ENCODE measurements around the gene COX7C. TPM values are rescaled to one million over a fixed set of nuclear protein-coding genes. Genes with fewer than 3 reads are reported as not detected.
"Not testable (repeated sequence)": the region's sequence is repeated elsewhere in the genome, so short reads cannot be mapped to it uniquely, and the experiment has no call there.

Gene COX7C
- total RNA-seq (2014; rRNA removed) = 568 and 659 TPM in 2 replicates
- percentile 100 among the genes with signal in this experiment for Bru-seq, nascent RNA
- BruChase-seq, experiment 1, labeled RNA remaining after a 6-hour chase = percentile 100 among the genes with signal in this experiment
- BruChase-seq, experiment 2, labeled RNA remaining after a 2-hour chase = percentile 99 among the genes with signal in this experiment
- long read RNA-seq, transcript COX7C-205 (3 exons, 369 nt) = minor isoform, 29 of 775 reads
- long read RNA-seq, transcript COX7C-201 (3 exons, 666 nt) = major isoform, 722 of 775 reads
- long read RNA-seq, partial matches to known transcripts = 12 of 775 reads
- long read RNA-seq, other reads (novel, unspliced or antisense) = 9 of 775 reads

GRCh38 chr5:86617756-86618576 lies at the start of gene COX7C:
Gene COX7C, plus strand, starts transcription at chr5:86617941. Its CDS starts 115 bp downstream, at chr5:86618056.
- peak within 1 kb of the TSS; percentile 91 for H3K4me3 ChIP-seq (ENCODE audit: low read length)
- peak within 1 kb of the TSS; percentile 93 for H3K9ac ChIP-seq (ENCODE audit: low read length)
- DNase-seq = peak; percentile 99
- BruUV-seq (replicated peaks) = TSS peak; percentile 71
- POLR2A ChIA-PET (ENCODE audit: unreplicated experiment) = no interaction called here
- peaks cover 9% of the 10 kb centered on the region for H3F3A ChIP-seq (ENCODE audit: low read length, unreplicated experiment)
- H2AFZ ChIP-seq (ENCODE audit: low read length) = peak within 1 kb of the TSS; percentile 94
- H3K36me3 ChIP-seq (ENCODE audit: low read depth, low read length) = peaks cover 30% of the 10 kb centered on the region
- TF ChIP-seq CTCF (conservative IDR thresholded peaks at IDR 0.05; ENCODE audit: low read depth, low read length) = no peak
- TF ChIP-seq EZH2phosphoT487 (IDR thresholded peaks at IDR 0.05; ENCODE audit: borderline replicate concordance, low read length) = no peak
- no peak for TF ChIP-seq EZH2 (IDR thresholded peaks at IDR 0.05; ENCODE audit: low read length, unreplicated experiment)
- H4K20me1 ChIP-seq (ENCODE audit: low read length) = 0 out of 2 replicates have a peak, but pooled peaks cover 5% of the 10 kb centered on the region
- no peaks in the 10 kb centered on the region for H3K9me3 ChIP-seq (ENCODE audit: low read length)
- H3K4me1 ChIP-seq (ENCODE audit: insufficient read depth, low read length) = peaks cover 10% of the 10 kb centered on the region
- peak within 1 kb of the TSS; percentile 96 for H3K4me2 ChIP-seq (ENCODE audit: low read length)
- H3K27ac ChIP-seq (ENCODE audit: low read length) = peak within 1 kb of the TSS; percentile 59
- H3K79me2 ChIP-seq (ENCODE audit: low read length) = peaks cover 25% of the 10 kb centered on the region
- ATAC-seq = peak; percentile 97
- no peaks in the 10 kb centered on the region for H3K27me3 ChIP-seq (ENCODE audit: low read length)
- CTCF ChIA-PET = no interaction called here
- intact Hi-C loops (cut with micrococcal nuclease) = loop anchor here (5.0 kb wide), 2 partner anchors 199 to 349 kb away; no protein-coding TSS in a partner anchor
- H3K9me2 ChIP-seq (replicated peaks; ENCODE audit: low read length) = no peaks in the 10 kb centered on the region

GRCh38 chr5:86569522-86570426 lies 48.0 kb upstream of the COX7C start:
- Histone ChIP-seq H3K4me2 (ENCODE audit: low read length) (peak overlapping the region; percentile 90), H2AFZ (ENCODE audit: low read length) (peak overlapping the region; percentile 99), H3K4me3 (ENCODE audit: low read length) (peak overlapping the region; percentile 86), H3K9ac (ENCODE audit: low read length) (peak overlapping the region; percentile 53)
- H3K4me1 ChIP-seq (ENCODE audit: insufficient read depth, low read length); H4K20me1 ChIP-seq (ENCODE audit: low read length); CTCF ChIA-PET; DNase-seq; H3F3A ChIP-seq (ENCODE audit: low read length, unreplicated experiment); H3K9me2 ChIP-seq (replicated peaks; ENCODE audit: low read length); H3K27me3 ChIP-seq (ENCODE audit: low read length); H3K36me3 ChIP-seq (ENCODE audit: low read depth, low read length); H3K9me3 ChIP-seq (ENCODE audit: low read length); H3K27ac ChIP-seq (ENCODE audit: low read length); H3K79me2 ChIP-seq (ENCODE audit: low read length): not testable (repeated sequence)
- intact Hi-C loops (cut with micrococcal nuclease) = loop anchor here (2.0 to 5.0 kb wide), 2 partner anchors 237 to 313 kb away; no protein-coding TSS in a partner anchor
- POLR2A ChIA-PET (ENCODE audit: unreplicated experiment) = interaction anchor here (0.6 kb wide), 1 partner anchor 347 kb away, joined by 20 read pairs; no protein-coding TSS in a partner anchor
- ATAC-seq = peak; percentile 46
- BruUV-seq (replicated peaks) = TSS peak; percentile 70

Measured in PC-3 (cell line).